Trophoblast cell (in vitro differentiated cells and primary cell): ENCODE data around the gene ZFP69B.

ENCODE experiments used
- DNase-seq, 2 donors: peaks; one replicate each; pipeline ENCODE4 v3.0.0-alpha.2; 2016
- H2AFZ ChIP-seq: 2 replicates; pipeline ENCODE4 v1.6.1; 2013; ENCODE audit warnings: low read length, moderate library complexity, mild to moderate bottlenecking; ENCODE audit not compliant: insufficient read depth, poor library complexity
- H2AK5ac ChIP-seq: 2 replicates; pipeline ENCODE4 v1.6.1; 2013; ENCODE audit warnings: mild to moderate bottlenecking, low read length
- H2BK120ac ChIP-seq: 2 replicates; pipeline ENCODE4 v1.6.1; 2013; ENCODE audit warnings: low read length, mild to moderate bottlenecking, moderate library complexity; ENCODE audit not compliant: insufficient read depth, poor library complexity
- H2BK12ac ChIP-seq: 2 replicates; pipeline ENCODE4 v1.6.1; 2013; ENCODE audit warnings: mild to moderate bottlenecking, low read length, moderate library complexity
- H2BK5ac ChIP-seq: 2 replicates; pipeline ENCODE4 v1.6.1; 2013; ENCODE audit warnings: low read length, low read depth, moderate library complexity, mild to moderate bottlenecking; ENCODE audit not compliant: poor library complexity
- H3K14ac ChIP-seq: 2 replicates; pipeline ENCODE4 v1.6.1; 2013; ENCODE audit warnings: mild to moderate bottlenecking, low read length
- H3K18ac ChIP-seq: 2 replicates; pipeline ENCODE4 v1.6.1; 2013; ENCODE audit warnings: mild to moderate bottlenecking, low read length
- H3K23ac ChIP-seq: 2 replicates; pipeline ENCODE4 v1.6.1; 2013; ENCODE audit warnings: low read length
- H3K27ac ChIP-seq: 2 replicates; pipeline ENCODE4 v1.5.1; 2013; ENCODE audit warnings: low read depth, mild to moderate bottlenecking, inconsistent platforms, low read length, moderate library complexity
- H3K27me3 ChIP-seq: 2 replicates; pipeline ENCODE4 v1.6.1; 2013; ENCODE audit warnings: inconsistent platforms, mild to moderate bottlenecking, low read length, moderate library complexity; ENCODE audit not compliant: insufficient read depth
- H3K36me3 ChIP-seq, 2 experiments: 1 replicate in 1 of 2; 2 replicates in 1 of 2; pipeline ENCODE4 v1.6.1; 2013; ENCODE audit warnings: low read length in 2 of 2, mild to moderate bottlenecking in 2 of 2, moderate library complexity in 1 of 2; ENCODE audit not compliant: insufficient read depth in 2 of 2, control insufficient read depth in 1 of 2
- H3K4ac ChIP-seq: 2 replicates; pipeline ENCODE4 v1.6.1; 2013; ENCODE audit warnings: low read depth, mild to moderate bottlenecking, low read length, moderate library complexity
- H3K4me1 ChIP-seq, 2 experiments: 1 replicate in 1 of 2; 2 replicates in 1 of 2; pipeline ENCODE4 v1.6.1; 2013; ENCODE audit warnings: low read length in 2 of 2, mild to moderate bottlenecking in 2 of 2, moderate library complexity in 1 of 2; ENCODE audit not compliant: insufficient read depth in 2 of 2, control insufficient read depth in 1 of 2
- H3K4me2 ChIP-seq: 2 replicates; pipeline ENCODE4 v1.6.1; 2013; ENCODE audit warnings: inconsistent platforms, mild to moderate bottlenecking, low read length, moderate library complexity
- H3K4me3 ChIP-seq: 2 replicates; pipeline ENCODE4 v1.5.1; 2013; ENCODE audit warnings: mild to moderate bottlenecking, low read depth, low read length, inconsistent platforms
- H3K79me1 ChIP-seq: one replicate; pipeline ENCODE4 v1.6.1; 2013; ENCODE audit warnings: low read length
- H3K79me2 ChIP-seq: 2 replicates; pipeline ENCODE4 v1.6.1; 2013; ENCODE audit warnings: low read length, mild to moderate bottlenecking; ENCODE audit not compliant: control insufficient read depth, insufficient read depth, poor library complexity
- H3K9ac ChIP-seq: 2 replicates; pipeline ENCODE4 v1.6.1; 2013; ENCODE audit warnings: mild to moderate bottlenecking, low read length
- H3K9me3 ChIP-seq: 2 replicates; pipeline ENCODE4 v1.6.1; 2013; ENCODE audit warnings: low read depth, mild to moderate bottlenecking, control low read depth, inconsistent platforms, low read length; ENCODE audit not compliant: insufficient read depth
- H4K12ac ChIP-seq: 2 replicates; pipeline ENCODE4 v1.6.1; 2013; ENCODE audit warnings: low read depth, mild to moderate bottlenecking, low read length, moderate library complexity
- H4K8ac ChIP-seq: 2 replicates; pipeline ENCODE4 v1.6.1; 2013; ENCODE audit warnings: low read depth, mild to moderate bottlenecking, low read length, moderate library complexity
- H4K91ac ChIP-seq: one replicate; pipeline ENCODE4 v1.6.1; 2013; ENCODE audit warnings: low read depth, mild to moderate bottlenecking, low read length, moderate library complexity
- WGBS: extraction: QIAGEN DNeasy Blood & Tissue Kit; methylation state at CpG from one replicate; pipeline ENCODE4 v1.1.7; 2013; ENCODE audit warnings: missing lambda C conversion rate; ENCODE audit not compliant: insufficient read length, insufficient coverage; ENCODE audit errors: extremely low coverage; 5-methylcytosine and 5-hydroxymethylcytosine counted together

The ZFP69B gene

GRCh38 chr1:40407453-40407852, 42.8 kb upstream of the ZFP69B start:
- Histone ChIP-seq H3K79me1 (no peaks in the 10 kb centered on the region), H2AFZ (no peak overlapping the region), H2BK5ac (no peak overlapping the region), H3K23ac (no peak overlapping the region), H3K4me2 (no peak overlapping the region), H3K9me3 (no peaks in the 10 kb centered on the region), H3K27ac (no peak overlapping the region), H2BK12ac (no peak overlapping the region), H3K36me3 (no peaks in the 10 kb centered on the region), H3K79me2 (no peaks in the 10 kb centered on the region), H2AK5ac (no peak overlapping the region), H3K14ac (no peak overlapping the region), H4K91ac (no peak overlapping the region), H3K9ac (no peak overlapping the region), H3K4me3 (no peak overlapping the region), H3K4me1 (no peaks in the 10 kb centered on the region), H4K8ac (no peak overlapping the region), H2BK120ac (no peak overlapping the region), H4K12ac (no peak overlapping the region), H3K27me3 (no peaks in the 10 kb centered on the region), H3K4ac (no peak overlapping the region), H3K18ac (no peak overlapping the region)
- DNase-seq, result no peak

- Histone ChIP-seq H3K4me3 (no peak overlapping the region), H2AK5ac (no peak overlapping the region), H3K79me1 (no peaks in the 10 kb centered on the region), H2BK12ac (no peak overlapping the region), H2BK5ac (no peak overlapping the region), H3K9ac (no peak overlapping the region), H4K12ac (no peak overlapping the region), H3K18ac (no peak overlapping the region), H3K4me2 (no peak overlapping the region), H3K9me3 (no peaks in the 10 kb centered on the region), H2BK120ac (no peak overlapping the region), H3K27me3 (no peaks in the 10 kb centered on the region), H2AFZ (no peak overlapping the region), H3K14ac (no peak overlapping the region), H3K4me1 (no peaks in the 10 kb centered on the region), H3K4ac (no peak overlapping the region), H3K36me3 (no peaks in the 10 kb centered on the region), H3K27ac (no peak overlapping the region), H3K23ac (no peak overlapping the region), H3K79me2 (no peaks in the 10 kb centered on the region), H4K8ac (no peak overlapping the region), H4K91ac (no peak overlapping the region)
- DNase-seq, result no peak
- WGBS, result no CpG with 5 or more reads among the region's 4 CpGs
Observed at GRCh38 chr1:40409467-40409866, 40.8 kb upstream of the ZFP69B start.

GRCh38 chr1:40411294-40411693, 39.0 kb upstream of the ZFP69B start:
- H2AK5ac ChIP-seq, result no peak overlapping the region
- no peak overlapping the region for H3K4me2 ChIP-seq
- no peaks in the 10 kb centered on the region for H3K4me1 ChIP-seq
- no peaks in the 10 kb centered on the region for H3K9me3 ChIP-seq
- H4K8ac ChIP-seq, result no peak overlapping the region
- no peak overlapping the region for H2BK120ac ChIP-seq
- H3K9ac ChIP-seq, result no peak overlapping the region
- H3K23ac ChIP-seq, result no peak overlapping the region
- H3K4ac ChIP-seq, result no peak overlapping the region
- no peaks in the 10 kb centered on the region for H3K79me2 ChIP-seq
- H3K79me1 ChIP-seq, result no peaks in the 10 kb centered on the region
- H2BK5ac ChIP-seq, result no peak overlapping the region
- no peak overlapping the region for H3K27ac ChIP-seq
- H3K14ac ChIP-seq, result no peak overlapping the region
- no peak overlapping the region for H3K18ac ChIP-seq
- no CpG with 5 or more reads among the region's 5 CpGs for WGBS
- no peaks in the 10 kb centered on the region for H3K27me3 ChIP-seq
- no peak overlapping the region for H2BK12ac ChIP-seq
- H3K36me3 ChIP-seq, result peaks cover 0 to 2% of the 10 kb centered on the region in 2 experiments
- no peak overlapping the region for H4K12ac ChIP-seq
- no peak overlapping the region for H4K91ac ChIP-seq
- no peak overlapping the region for H3K4me3 ChIP-seq
- peak; percentile 79 to 96 for DNase-seq
- no peak overlapping the region for H2AFZ ChIP-seq

- Histone ChIP-seq H3K27me3 (no peaks in the 10 kb centered on the region), H3K79me1 (no peaks in the 10 kb centered on the region), H3K4ac (no peak overlapping the region), H3K18ac (no peak overlapping the region), H2BK5ac (no peak overlapping the region), H3K4me2 (no peak overlapping the region), H2BK12ac (no peak overlapping the region), H2AFZ (no peak overlapping the region), H3K9ac (no peak overlapping the region), H3K9me3 (no peaks in the 10 kb centered on the region), H3K79me2 (no peaks in the 10 kb centered on the region), H2BK120ac (no peak overlapping the region), H3K23ac (no peak overlapping the region), H2AK5ac (no peak overlapping the region), H4K8ac (no peak overlapping the region), H3K4me3 (no peak overlapping the region), H3K4me1 (no peaks in the 10 kb centered on the region), H4K12ac (no peak overlapping the region), H3K36me3 (peaks cover 3 to 5% of the 10 kb centered on the region in 2 experiments), H3K27ac (no peak overlapping the region), H4K91ac (no peak overlapping the region), H3K14ac (no peak overlapping the region)
- no peak for DNase-seq
- no CpG with 5 or more reads among the region's 2 CpGs for WGBS
Observed at GRCh38 chr1:40411843-40412242, 38.4 kb upstream of the ZFP69B start.
